Stomach (tissue), 9 donors: Measurements from ENCODE around the gene DENND2C. TPM values are rescaled to one million over a fixed set of nuclear protein-coding genes. Genes with fewer than 3 reads are reported as not detected.

ENCODE experiments used
- DNase-seq, 2 donors: peaks; one replicate each; pipeline versions ENCODE4 v3.0.0 to v3.0.0-alpha.2; 2013 to 2019
- H3K27ac ChIP-seq, 5 donors: fragments of 200-600 bp in 4 of 5; sonication (generic) in 4 of 5; one replicate each; pipeline ENCODE4 v1.5.1; 2013 to 2019; ENCODE audit warnings: mild to moderate bottlenecking in 1 of 5, moderate library complexity in 1 of 5
- H3K27me3 ChIP-seq, 3 donors: fragments of 200-600 bp; sonication (generic); one replicate each; pipeline ENCODE4 v1.5.1; 2017 to 2019; ENCODE audit warnings: mixed run types in 1 of 3
- H3K36me3 ChIP-seq, 4 donors: fragments of 200-600 bp; sonication (generic); 1 replicate in 3 of 4; 2 replicates in 1 of 4; pipeline ENCODE4 v1.5.1; 2016 to 2019
- H3K4me1 ChIP-seq, 4 donors: fragments of 200-600 bp; sonication (generic); one replicate each; pipeline ENCODE4 v1.5.1; 2016 to 2019
- H3K4me3 ChIP-seq, 4 donors: fragments of 200-600 bp; sonication (generic) in 3 of 4; one replicate each; pipeline ENCODE4 v1.5.1; 2016 to 2019; ENCODE audit warnings: mild to moderate bottlenecking in 1 of 4
- H3K9me3 ChIP-seq, 4 donors: fragments of 200-600 bp; sonication (generic); one replicate each; pipeline ENCODE4 v1.5.1; 2016 to 2019
- CTCF ChIP-seq, 7 experiments: fragments of 450-650 bp in 4 of 7; fragments of 200-600 bp in 3 of 7; sonication (generic) in 3 of 7; IDR thresholded peaks; one replicate each; pipeline ENCODE4 v1.5.1; 2016 to 2019; ENCODE audit warnings: antibody characterized with exemption in 7 of 7, control low read depth in 2 of 7, mild to moderate bottlenecking in 1 of 7
- EP300 ChIP-seq: sonication (generic); formaldehyde crosslinking; IDR thresholded peaks from one replicate; pipeline ENCODE4 v1.6.1; 2017; ENCODE audit warnings: antibody characterized with exemption
- POLR2A ChIP-seq, 4 donors: fragments of 450-650 bp; IDR thresholded peaks; one replicate each; pipeline ENCODE4 v1.6.1; 2016; ENCODE audit warnings: antibody characterized with exemption in 4 of 4, control low read depth in 2 of 4, mild to moderate bottlenecking in 1 of 4, moderate library complexity in 1 of 4
- POLR2AphosphoS5 ChIP-seq, 3 donors: sonication (generic); formaldehyde crosslinking; IDR thresholded peaks; one replicate each; pipeline ENCODE4 v1.6.1; 2016; ENCODE audit warnings: antibody characterized with exemption in 3 of 3
- WGBS, 5 donors: extraction: QIAGEN DNeasy Blood & Tissue Kit in 3 of 5; methylation state at CpG; one replicate each; pipeline versions ENCODE4 v1.1.5 to v1.1.7; 2013 to 2018; 5-methylcytosine and 5-hydroxymethylcytosine counted together
- intact Hi-C: fragments of 100-400 bp; cut with DNase I; formaldehyde crosslinking; loops from one replicate; pipeline ENCODE4 v1.15.1; 2023; ENCODE audit warnings: low total_unique reads
- polyA plus RNA-seq, 3 donors: library from polyadenylated mRNA; stranded (reverse); fragments of 200-250 nt; gene quantifications; one replicate each; pipeline ENCODE4 v1.2.3, GENCODE V29; 2013
- total RNA-seq, 5 donors: library from RNA; depleted of rRNA; stranded (reverse); fragments of >200 nt; gene quantifications; one replicate each; pipeline versions ENCODE4 v1.1.0 to v1.2.3, GENCODE V29; 2014 to 2016
- donor health status: healthy with polysubstance abuse.
- donor health status: Bipolar disorder and iron deficiency.
- donor health status: healthy.

The DENND2C gene
- total and polyA plus RNA-seq, 8 donors: 0.89 to 7.3 (median 2.7) TPM

- H3K36me3 ChIP-seq: peaks cover 0 to 23% (median 19%) of the 10 kb centered on the region in 4 donors
- 85 to 94% (median 92%) methylated on average over 1 of the region's 1 CpG for WGBS, 5 donors
These were observed 108.5 kb downstream of the DENND2C start for GRCh38 chr1:114561333-114561732.

GRCh38 chr1:114559356-114559755 lies 110.5 kb downstream of the DENND2C start:
- Histone ChIP-seq H3K36me3 (peaks cover 0 to 3% (median under 1%) of the 10 kb centered on the region in 4 donors), H3K9me3 (no peaks in the 10 kb centered on the region), H3K4me1 (no peaks in the 10 kb centered on the region), H3K4me3 (no peak overlapping the region), H3K27me3 (no peaks in the 10 kb centered on the region), H3K27ac (no peak overlapping the region)
- WGBS, 5 donors: 82 to 89% (median 88%) methylated on average over 3 of the region's 3 CpGs
- no peak for DNase-seq
- TF ChIP-seq POLR2AphosphoS5 (IDR thresholded peaks at IDR 0.05) (no peak), POLR2A (IDR thresholded peaks at IDR 0.05) (no peak), EP300 (no peak), CTCF (IDR thresholded peaks at IDR 0.05) (no peak)
- intact Hi-C loops: no loop called here

More at GRCh38 chr1:114561333-114561732, 108.5 kb downstream of the DENND2C start:
- no peak overlapping the region for H3K4me3 ChIP-seq
- TF ChIP-seq POLR2A (IDR thresholded peaks at IDR 0.05): no peak
- no peak for TF ChIP-seq EP300
- TF ChIP-seq CTCF (IDR thresholded peaks at IDR 0.05): no peak
- no peak for TF ChIP-seq POLR2AphosphoS5 (IDR thresholded peaks at IDR 0.05)
- no peaks in the 10 kb centered on the region for H3K4me1 ChIP-seq
- H3K9me3 ChIP-seq: no peaks in the 10 kb centered on the region
- no peaks in the 10 kb centered on the region for H3K27me3 ChIP-seq
- H3K27ac ChIP-seq: no peak overlapping the region
- DNase-seq: no peak
- intact Hi-C loops: no loop called here

GRCh38 chr1:114558544-114558943 lies 111.3 kb downstream of the DENND2C start:
- Histone ChIP-seq H3K36me3 (no peaks in the 10 kb centered on the region), H3K4me1 (no peaks in the 10 kb centered on the region), H3K9me3 (no peaks in the 10 kb centered on the region), H3K27ac (no peak overlapping the region), H3K27me3 (no peaks in the 10 kb centered on the region), H3K4me3 (no peak overlapping the region)
- DNase-seq: peak in 1 of 2 donors; percentile 15
- TF ChIP-seq POLR2AphosphoS5 (IDR thresholded peaks at IDR 0.05): no peak
- TF ChIP-seq EP300: no peak
- peak in 2 of 7 experiments; percentile 12 to 13 for TF ChIP-seq CTCF (IDR thresholded peaks at IDR 0.05)
- no peak for TF ChIP-seq POLR2A (IDR thresholded peaks at IDR 0.05)
- intact Hi-C loops: no loop called here
- 49 to 99% (median 97%) methylated on average over 1 of the region's 1 CpG for WGBS, 5 donors

- Histone ChIP-seq H3K4me1 (no peaks in the 10 kb centered on the region), H3K27me3 (no peaks in the 10 kb centered on the region), H3K4me3 (no peak overlapping the region), H3K36me3 (no peaks in the 10 kb centered on the region), H3K9me3 (no peaks in the 10 kb centered on the region), H3K27ac (no peak overlapping the region)
- no peak for DNase-seq
- 62 to 86% (median 79%) methylated on average over 2 of the region's 2 CpGs for WGBS, 5 donors
- intact Hi-C loops: no loop called here
- TF ChIP-seq POLR2AphosphoS5 (IDR thresholded peaks at IDR 0.05): no peak
- TF ChIP-seq CTCF (IDR thresholded peaks at IDR 0.05): no peak
- TF ChIP-seq EP300: no peak
- TF ChIP-seq POLR2A (IDR thresholded peaks at IDR 0.05): no peak
These were observed 115.3 kb downstream of the DENND2C start for GRCh38 chr1:114554577-114554976.
